Measurements from ENCODE around the gene MUC3A.

MUC3A gene

DNA sequence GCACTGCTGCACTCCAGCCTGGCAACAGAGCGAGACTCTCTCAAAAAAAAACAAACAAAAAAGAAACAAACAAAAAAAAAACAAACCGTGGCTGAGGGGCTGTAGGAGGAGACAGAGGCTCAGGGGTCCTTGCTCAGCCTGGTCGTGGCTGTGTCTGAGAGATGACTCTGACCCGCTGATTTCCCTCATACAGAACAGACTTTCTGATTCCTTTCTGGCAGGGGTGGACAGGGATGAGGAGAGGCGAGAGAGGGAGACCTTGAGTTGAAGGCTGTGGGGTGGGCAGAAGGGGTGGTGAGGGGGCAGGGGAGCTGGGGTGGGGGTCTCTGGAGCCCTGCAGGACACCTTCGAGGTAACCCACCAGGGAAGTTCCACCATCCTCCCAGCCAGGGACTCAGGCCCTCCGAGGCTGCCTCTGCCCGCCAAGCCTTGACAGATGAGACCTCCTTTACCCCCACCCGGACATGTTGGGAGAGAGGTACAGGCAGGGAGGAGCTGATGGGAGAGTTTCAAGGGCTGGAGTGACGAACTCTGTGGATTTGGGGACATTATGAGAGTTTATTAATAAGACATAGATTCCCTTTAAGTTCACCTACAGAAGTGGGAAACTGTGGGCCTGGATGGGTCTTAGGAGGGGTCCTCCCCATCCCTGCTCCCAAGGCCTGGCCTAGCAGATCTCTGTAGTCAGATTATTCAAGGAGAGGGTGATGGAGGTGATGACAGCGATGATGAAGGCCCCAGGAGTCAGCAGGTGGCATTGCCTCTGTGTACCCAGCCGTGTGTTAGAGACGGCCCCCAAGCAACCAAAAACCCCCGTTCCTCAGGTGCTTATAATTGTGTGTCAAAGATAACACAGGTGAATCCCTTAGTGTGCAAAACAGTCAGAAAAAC lies 22.0 kb downstream of the MUC3A start:
- no CpG with 5 or more reads among the region's 14 CpGs for WGBS (ENCODE audit: extremely low coverage, insufficient coverage, insufficient read length)

DNA sequence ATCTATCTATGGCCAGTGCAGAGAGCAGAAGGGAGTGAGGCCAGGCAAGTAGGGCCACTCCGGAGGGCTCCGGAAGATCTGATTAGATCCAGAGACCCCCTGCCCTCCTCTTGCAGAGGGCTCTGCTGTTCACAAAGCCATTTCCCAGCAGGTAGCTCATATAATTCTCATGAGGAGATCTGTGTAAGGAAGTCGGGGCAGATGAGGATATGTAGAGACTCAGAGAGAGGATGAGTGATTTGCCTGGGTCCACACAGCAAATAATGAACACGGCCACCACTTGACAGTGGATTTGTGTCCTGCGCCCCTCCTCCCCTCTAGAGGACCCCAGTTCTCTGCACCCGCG lies 22.6 kb downstream of the MUC3A start:
- WGBS (ENCODE audit: extremely low coverage, insufficient coverage, insufficient read length), result no CpG with 5 or more reads among the region's 7 CpGs
- no peak overlapping the region for H3K4ac ChIP-seq (ENCODE audit: low read depth, low read length)
- no peak overlapping the region for H4K12ac ChIP-seq (ENCODE audit: low read depth, low read length)

More for the DNA sequence above, 22.0 kb downstream of the MUC3A start:
- DNase-seq, result no peak
- H3K4ac ChIP-seq (ENCODE audit: low read depth, low read length), result no peak overlapping the region
- H4K91ac ChIP-seq (ENCODE audit: low read depth, low read length), result no peak overlapping the region
- H3K36me3 ChIP-seq (ENCODE audit: control insufficient read depth in 1 of 2, insufficient read depth in 2 of 2, low read length in 2 of 2), result no peaks in the 10 kb centered on the region
- H3K9ac ChIP-seq (ENCODE audit: low read length), result no peak overlapping the region
- no peak overlapping the region for H2BK12ac ChIP-seq (ENCODE audit: low read length)
- peaks cover 1% of the 10 kb centered on the region for H3K9me3 ChIP-seq (ENCODE audit: insufficient read depth, low read depth, low read length)
- no peak overlapping the region for H4K12ac ChIP-seq (ENCODE audit: low read depth, low read length)
- no peak overlapping the region for H3K4me3 ChIP-seq (ENCODE audit: low read depth, low read length)
- no peak overlapping the region for H2BK120ac ChIP-seq (ENCODE audit: insufficient read depth, low read length, poor library complexity)
- H3K18ac ChIP-seq (ENCODE audit: low read length), result no peak overlapping the region
- H3K14ac ChIP-seq (ENCODE audit: low read length), result no peak overlapping the region
- no peak overlapping the region for H3K4me2 ChIP-seq (ENCODE audit: low read length)
- no peaks in the 10 kb centered on the region for H3K79me1 ChIP-seq (ENCODE audit: low read length)
- no peak overlapping the region for H3K23ac ChIP-seq (ENCODE audit: low read length)
- H3K27ac ChIP-seq (ENCODE audit: low read depth, low read length), result no peak overlapping the region
- no peak overlapping the region for H2AFZ ChIP-seq (ENCODE audit: insufficient read depth, low read length, poor library complexity)
- no peak overlapping the region for H4K8ac ChIP-seq (ENCODE audit: low read depth, low read length)
- peaks cover 3% of the 10 kb centered on the region for H3K27me3 ChIP-seq (ENCODE audit: insufficient read depth, low read length)
- no peak overlapping the region for H2BK5ac ChIP-seq (ENCODE audit: low read depth, low read length, poor library complexity)
- no peak overlapping the region for H2AK5ac ChIP-seq (ENCODE audit: low read length)
- no peaks in the 10 kb centered on the region for H3K79me2 ChIP-seq (ENCODE audit: control insufficient read depth, insufficient read depth, low read length, poor library complexity)
- peaks cover 0 to 3% of the 10 kb centered on the region in 2 experiments for H3K4me1 ChIP-seq (ENCODE audit: control insufficient read depth in 1 of 2, insufficient read depth in 2 of 2, low read length in 2 of 2)

DNA sequence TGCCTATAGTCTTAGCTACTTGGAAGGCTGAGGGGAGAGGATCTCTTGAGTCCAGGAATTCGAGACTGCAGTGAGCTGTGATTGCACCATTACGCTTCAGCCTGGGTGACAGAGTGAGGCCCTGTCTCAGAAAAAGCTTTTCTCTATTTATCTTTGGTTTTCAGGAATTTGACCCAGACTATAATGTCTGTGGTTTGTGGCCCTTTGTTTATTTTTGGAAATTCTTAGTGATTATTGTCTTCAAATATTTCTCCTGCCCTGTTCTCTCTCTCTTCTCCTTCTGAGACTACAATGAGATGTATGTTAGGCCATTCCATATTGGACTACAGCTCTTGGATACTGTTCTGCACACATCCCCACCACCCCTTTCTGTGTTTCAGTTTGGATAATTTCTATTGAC lies 24.7 kb downstream of the MUC3A start:
- Histone ChIP-seq H3K27ac (ENCODE audit: low read depth, low read length) (no peak overlapping the region), H3K18ac (ENCODE audit: low read length) (no peak overlapping the region), H3K79me1 (ENCODE audit: low read length) (no peaks in the 10 kb centered on the region), H4K12ac (ENCODE audit: low read depth, low read length) (no peak overlapping the region), H3K4me3 (ENCODE audit: low read depth, low read length) (no peak overlapping the region), H3K27me3 (ENCODE audit: insufficient read depth, low read length) (no peaks in the 10 kb centered on the region), H3K4me2 (ENCODE audit: low read length) (no peak overlapping the region), H3K9ac (ENCODE audit: low read length) (no peak overlapping the region), H3K9me3 (ENCODE audit: insufficient read depth, low read depth, low read length) (no peaks in the 10 kb centered on the region), H2AK5ac (ENCODE audit: low read length) (no peak overlapping the region), H4K91ac (ENCODE audit: low read depth, low read length) (no peak overlapping the region), H3K36me3 (ENCODE audit: control insufficient read depth in 1 of 2, insufficient read depth in 2 of 2, low read length in 2 of 2) (no peaks in the 10 kb centered on the region), H2BK12ac (ENCODE audit: low read length) (no peak overlapping the region), H3K79me2 (ENCODE audit: control insufficient read depth, insufficient read depth, low read length, poor library complexity) (no peaks in the 10 kb centered on the region), H4K8ac (ENCODE audit: low read depth, low read length) (no peak overlapping the region), H3K14ac (ENCODE audit: low read length) (no peak overlapping the region), H3K4ac (ENCODE audit: low read depth, low read length) (no peak overlapping the region), H2BK120ac (ENCODE audit: insufficient read depth, low read length, poor library complexity) (no peak overlapping the region), H2AFZ (ENCODE audit: insufficient read depth, low read length, poor library complexity) (no peak overlapping the region), H3K4me1 (ENCODE audit: control insufficient read depth in 1 of 2, insufficient read depth in 2 of 2, low read length in 2 of 2) (no peaks in the 10 kb centered on the region), H2BK5ac (ENCODE audit: low read depth, low read length, poor library complexity) (no peak overlapping the region), H3K23ac (ENCODE audit: low read length) (no peak overlapping the region)
- WGBS (ENCODE audit: extremely low coverage, insufficient coverage, insufficient read length), result no CpG with 5 or more reads among the region's 2 CpGs
- no peak for DNase-seq

More for the DNA sequence above, 22.6 kb downstream of the MUC3A start:
- Histone ChIP-seq H3K4me2 (ENCODE audit: low read length) (no peak overlapping the region), H2BK12ac (ENCODE audit: low read length) (no peak overlapping the region), H3K18ac (ENCODE audit: low read length) (no peak overlapping the region), H2BK120ac (ENCODE audit: insufficient read depth, low read length, poor library complexity) (no peak overlapping the region), H3K9ac (ENCODE audit: low read length) (no peak overlapping the region), H3K9me3 (ENCODE audit: insufficient read depth, low read depth, low read length) (no peaks in the 10 kb centered on the region), H3K4me1 (ENCODE audit: control insufficient read depth in 1 of 2, insufficient read depth in 2 of 2, low read length in 2 of 2) (no peaks in the 10 kb centered on the region), H3K79me2 (ENCODE audit: control insufficient read depth, insufficient read depth, low read length, poor library complexity) (no peaks in the 10 kb centered on the region), H3K79me1 (ENCODE audit: low read length) (no peaks in the 10 kb centered on the region), H3K27ac (ENCODE audit: low read depth, low read length) (no peak overlapping the region), H3K4me3 (ENCODE audit: low read depth, low read length) (no peak overlapping the region), H3K36me3 (ENCODE audit: control insufficient read depth in 1 of 2, insufficient read depth in 2 of 2, low read length in 2 of 2) (no peaks in the 10 kb centered on the region), H3K23ac (ENCODE audit: low read length) (no peak overlapping the region), H3K14ac (ENCODE audit: low read length) (no peak overlapping the region), H4K91ac (ENCODE audit: low read depth, low read length) (no peak overlapping the region), H2AFZ (ENCODE audit: insufficient read depth, low read length, poor library complexity) (no peak overlapping the region), H3K27me3 (ENCODE audit: insufficient read depth, low read length) (no peaks in the 10 kb centered on the region), H2BK5ac (ENCODE audit: low read depth, low read length, poor library complexity) (no peak overlapping the region), H4K8ac (ENCODE audit: low read depth, low read length) (no peak overlapping the region), H2AK5ac (ENCODE audit: low read length) (no peak overlapping the region)
- DNase-seq, result no peak

DNA sequence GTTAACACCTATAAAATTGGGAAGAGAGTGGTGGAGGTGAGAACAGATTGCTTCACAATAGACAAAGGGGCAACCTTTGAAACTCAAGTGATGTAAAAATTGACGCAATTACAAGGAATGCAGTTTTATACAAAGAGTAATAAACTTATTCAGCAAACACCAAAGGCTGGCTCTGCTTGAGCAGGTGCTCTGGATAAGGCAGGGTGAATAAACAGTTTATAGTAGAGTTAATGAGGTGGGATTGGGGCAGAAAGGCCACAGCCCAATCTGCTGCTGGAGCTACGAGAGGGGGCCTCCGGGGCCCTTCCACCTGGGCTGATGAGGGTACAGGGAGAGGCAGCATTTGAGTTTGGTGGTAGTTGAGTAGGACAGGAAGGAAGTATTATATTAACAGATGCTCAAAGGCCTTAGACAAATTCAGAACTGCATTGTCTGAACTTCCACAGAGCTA lies 26.1 kb downstream of the MUC3A start:
- no peak overlapping the region for H4K8ac ChIP-seq (ENCODE audit: low read depth, low read length)
- H3K36me3 ChIP-seq (ENCODE audit: control insufficient read depth in 1 of 2, insufficient read depth in 2 of 2, low read length in 2 of 2), result no peaks in the 10 kb centered on the region
- no peak overlapping the region for H3K18ac ChIP-seq (ENCODE audit: low read length)
- H3K4me3 ChIP-seq (ENCODE audit: low read depth, low read length), result no peak overlapping the region
- H2BK5ac ChIP-seq (ENCODE audit: low read depth, low read length, poor library complexity), result no peak overlapping the region
- no peak overlapping the region for H2AK5ac ChIP-seq (ENCODE audit: low read length)
- H4K91ac ChIP-seq (ENCODE audit: low read depth, low read length), result no peak overlapping the region
- H3K14ac ChIP-seq (ENCODE audit: low read length), result no peak overlapping the region
- no peak overlapping the region for H2BK12ac ChIP-seq (ENCODE audit: low read length)
- H3K79me2 ChIP-seq (ENCODE audit: control insufficient read depth, insufficient read depth, low read length, poor library complexity), result no peaks in the 10 kb centered on the region
- no peak overlapping the region for H4K12ac ChIP-seq (ENCODE audit: low read depth, low read length)
- no peak overlapping the region for H2AFZ ChIP-seq (ENCODE audit: insufficient read depth, low read length, poor library complexity)
- no peaks in the 10 kb centered on the region for H3K9me3 ChIP-seq (ENCODE audit: insufficient read depth, low read depth, low read length)
- no peak overlapping the region for H3K27ac ChIP-seq (ENCODE audit: low read depth, low read length)
- no peak overlapping the region for H3K9ac ChIP-seq (ENCODE audit: low read length)
- no peak overlapping the region for H3K23ac ChIP-seq (ENCODE audit: low read length)
- H3K4ac ChIP-seq (ENCODE audit: low read depth, low read length), result no peak overlapping the region
- no peak overlapping the region for H3K4me2 ChIP-seq (ENCODE audit: low read length)
- no peak overlapping the region for H2BK120ac ChIP-seq (ENCODE audit: insufficient read depth, low read length, poor library complexity)
- H3K27me3 ChIP-seq (ENCODE audit: insufficient read depth, low read length), result no peaks in the 10 kb centered on the region
- no peaks in the 10 kb centered on the region for H3K4me1 ChIP-seq (ENCODE audit: control insufficient read depth in 1 of 2, insufficient read depth in 2 of 2, low read length in 2 of 2)
- no CpG with 5 or more reads among the region's 3 CpGs for WGBS (ENCODE audit: extremely low coverage, insufficient coverage, insufficient read length)
- no peak for DNase-seq
- H3K79me1 ChIP-seq (ENCODE audit: low read length), result no peaks in the 10 kb centered on the region

Measured in trophoblast cell (in vitro differentiated cells and primary cell).